ENCODE measurements around the gene EPHA5. TPM values are rescaled to one million over a fixed set of nuclear protein-coding genes. Genes with fewer than 3 reads are reported as not detected.

The EPHA5 gene
- total RNA-seq, 1 experiment from 2014 or later: not detected

DNA sequence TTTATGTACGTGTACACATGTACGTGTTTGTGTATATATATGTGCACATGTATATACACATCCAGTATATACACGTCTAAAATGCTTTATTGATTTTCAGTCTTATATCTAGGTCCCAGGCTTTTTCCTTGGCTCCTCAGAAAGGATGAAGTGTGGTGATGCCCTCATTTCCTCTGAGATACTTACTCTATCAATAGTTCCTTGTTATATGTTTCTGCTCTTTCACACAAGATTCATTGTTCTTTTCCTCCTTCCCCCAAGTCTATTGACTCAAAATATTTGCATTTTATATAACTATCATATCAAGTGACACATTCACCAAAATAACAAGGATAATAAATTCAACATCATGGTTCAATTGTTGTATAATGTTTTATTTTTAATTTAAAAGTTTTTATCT, 359.2 kb downstream of the EPHA5 start:
- H3K36me3 ChIP-seq (ENCODE audit: control insufficient read depth in 1 of 2, insufficient read depth in 2 of 2, low read length in 2 of 2): no peaks in the 10 kb centered on the region
- POLR2A ChIA-PET: no interaction called here
- no TSS peak for BruUV-seq (replicated peaks)
- H2AFZ ChIP-seq (ENCODE audit: low read depth, low read length, poor library complexity, severe bottlenecking): no peak overlapping the region
- CTCF ChIA-PET: no interaction called here
- no peak overlapping the region for H3K27ac ChIP-seq (ENCODE audit: low read depth, low read length)
- H3K27me3 ChIP-seq (ENCODE audit: insufficient read depth, low read length): no peaks in the 10 kb centered on the region
- intact Hi-C loops (cut with micrococcal nuclease): no loop called here
- H3K9ac ChIP-seq (ENCODE audit: low read length): no peak overlapping the region
- ATAC-seq (no peak), DNase-seq (ENCODE audit: low read depth, low spot score) (no peak)
- peaks cover 5 to 13% of the 10 kb centered on the region in 2 experiments; a peak in 3 of 4 replicates for H3K9me3 ChIP-seq (ENCODE audit: control insufficient read depth in 1 of 2, insufficient read depth in 1 of 2, low read depth in 1 of 2, low read length in 2 of 2)
- H3K4me3 ChIP-seq (replicated peaks in 1 of 2; ENCODE audit: low read depth in 1 of 2, low read length in 2 of 2): no peak overlapping the region
- RAD21 ChIA-PET (ENCODE audit: low non-redundant PET in 1 of 2, low total read pairs in 2 of 2, uncharacterized antibody in 2 of 2, unreplicated experiment in 2 of 2): no interaction called here
- H3K4me2 ChIP-seq (ENCODE audit: low read length): no peak overlapping the region
- H4K20me1 ChIP-seq (ENCODE audit: insufficient read depth): no peaks in the 10 kb centered on the region
- no peaks in the 10 kb centered on the region for H3K9me2 ChIP-seq (ENCODE audit: insufficient read depth)
- no peaks in the 10 kb centered on the region for H3K79me2 ChIP-seq (ENCODE audit: insufficient read depth, low read length)
- TF ChIP-seq RAD21 (IDR thresholded peaks at IDR 0.05; ENCODE audit: low read depth): no peak
- no peak for TF ChIP-seq ZFX (IDR thresholded peaks at IDR 0.05)
- H3K4me1 ChIP-seq (ENCODE audit: control insufficient read depth in 1 of 2, insufficient read depth in 2 of 2, low read length in 2 of 2): no peaks in the 10 kb centered on the region

DNA sequence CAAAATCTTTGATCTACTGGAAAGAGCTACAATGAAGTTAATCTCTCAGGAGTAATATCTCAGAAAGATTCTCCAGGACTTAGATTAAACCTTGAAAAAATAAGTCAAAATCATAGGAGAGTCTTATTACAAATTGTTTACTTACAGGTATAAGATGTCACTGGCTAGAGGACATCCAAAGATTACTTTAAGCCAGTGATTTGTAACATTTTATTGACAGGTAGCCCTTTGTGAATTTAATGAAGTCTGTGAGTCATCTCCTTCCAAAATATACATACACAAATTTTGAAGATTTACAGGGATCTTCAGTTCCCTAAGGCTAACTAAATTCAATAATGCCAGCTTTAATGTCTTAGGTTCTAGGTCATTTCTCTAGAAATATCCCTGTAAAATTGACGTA, 359.7 kb downstream of the EPHA5 start:
- Histone ChIP-seq H3K4me1 (ENCODE audit: control insufficient read depth in 1 of 2, insufficient read depth in 2 of 2, low read length in 2 of 2) (no peaks in the 10 kb centered on the region), H3K9me2 (ENCODE audit: insufficient read depth) (no peaks in the 10 kb centered on the region), H3K4me3 (replicated peaks in 1 of 2; ENCODE audit: low read depth in 1 of 2, low read length in 2 of 2) (no peak overlapping the region), H3K4me2 (ENCODE audit: low read length) (no peak overlapping the region), H3K27me3 (ENCODE audit: insufficient read depth, low read length) (no peaks in the 10 kb centered on the region), H3K36me3 (ENCODE audit: control insufficient read depth in 1 of 2, insufficient read depth in 2 of 2, low read length in 2 of 2) (no peaks in the 10 kb centered on the region), H3K27ac (ENCODE audit: low read depth, low read length) (no peak overlapping the region), H3K9ac (ENCODE audit: low read length) (no peak overlapping the region), H4K20me1 (ENCODE audit: insufficient read depth) (no peaks in the 10 kb centered on the region), H2AFZ (ENCODE audit: low read depth, low read length, poor library complexity, severe bottlenecking) (no peak overlapping the region), H3K9me3 (ENCODE audit: control insufficient read depth in 1 of 2, insufficient read depth in 1 of 2, low read depth in 1 of 2, low read length in 2 of 2) (peaks cover 5 to 13% of the 10 kb centered on the region in 2 experiments; a peak in 3 of 4 replicates), H3K79me2 (ENCODE audit: insufficient read depth, low read length) (no peaks in the 10 kb centered on the region)
- no peak for TF ChIP-seq SP1 (IDR thresholded peaks at IDR 0.05; ENCODE audit: low read depth)
- TF ChIP-seq TCF7L2 (IDR thresholded peaks at IDR 0.05; ENCODE audit: borderline replicate concordance, extremely low read depth, insufficient read depth, insufficient read length): no peak
- no peak for TF ChIP-seq SRF (IDR thresholded peaks at IDR 0.05; ENCODE audit: low read depth)
- TF ChIP-seq EZH2phosphoT487 (IDR thresholded peaks at IDR 0.05; ENCODE audit: borderline replicate concordance): no peak
- no peak for TF ChIP-seq RAD21 (IDR thresholded peaks at IDR 0.05; ENCODE audit: low read depth)
- no peak for TF ChIP-seq JUND (IDR thresholded peaks at IDR 0.05)
- no peak for TF ChIP-seq SIN3A (IDR thresholded peaks at IDR 0.05; ENCODE audit: low read depth)
- no peak for TF ChIP-seq ZNF274 (IDR thresholded peaks at IDR 0.05; ENCODE audit: low read depth, low read length)
- TF ChIP-seq YY1 (IDR thresholded peaks at IDR 0.05; ENCODE audit: extremely low read depth, insufficient replicate concordance, low read depth, low read length): no peak
- no peak for TF ChIP-seq POLR2A (IDR thresholded peaks at IDR 0.05; ENCODE audit: borderline replicate concordance, extremely low read depth, insufficient read depth, insufficient read length)
- TF ChIP-seq CEBPB (IDR thresholded peaks at IDR 0.05; ENCODE audit: low read depth): no peak
- TF ChIP-seq, protein P1, sequence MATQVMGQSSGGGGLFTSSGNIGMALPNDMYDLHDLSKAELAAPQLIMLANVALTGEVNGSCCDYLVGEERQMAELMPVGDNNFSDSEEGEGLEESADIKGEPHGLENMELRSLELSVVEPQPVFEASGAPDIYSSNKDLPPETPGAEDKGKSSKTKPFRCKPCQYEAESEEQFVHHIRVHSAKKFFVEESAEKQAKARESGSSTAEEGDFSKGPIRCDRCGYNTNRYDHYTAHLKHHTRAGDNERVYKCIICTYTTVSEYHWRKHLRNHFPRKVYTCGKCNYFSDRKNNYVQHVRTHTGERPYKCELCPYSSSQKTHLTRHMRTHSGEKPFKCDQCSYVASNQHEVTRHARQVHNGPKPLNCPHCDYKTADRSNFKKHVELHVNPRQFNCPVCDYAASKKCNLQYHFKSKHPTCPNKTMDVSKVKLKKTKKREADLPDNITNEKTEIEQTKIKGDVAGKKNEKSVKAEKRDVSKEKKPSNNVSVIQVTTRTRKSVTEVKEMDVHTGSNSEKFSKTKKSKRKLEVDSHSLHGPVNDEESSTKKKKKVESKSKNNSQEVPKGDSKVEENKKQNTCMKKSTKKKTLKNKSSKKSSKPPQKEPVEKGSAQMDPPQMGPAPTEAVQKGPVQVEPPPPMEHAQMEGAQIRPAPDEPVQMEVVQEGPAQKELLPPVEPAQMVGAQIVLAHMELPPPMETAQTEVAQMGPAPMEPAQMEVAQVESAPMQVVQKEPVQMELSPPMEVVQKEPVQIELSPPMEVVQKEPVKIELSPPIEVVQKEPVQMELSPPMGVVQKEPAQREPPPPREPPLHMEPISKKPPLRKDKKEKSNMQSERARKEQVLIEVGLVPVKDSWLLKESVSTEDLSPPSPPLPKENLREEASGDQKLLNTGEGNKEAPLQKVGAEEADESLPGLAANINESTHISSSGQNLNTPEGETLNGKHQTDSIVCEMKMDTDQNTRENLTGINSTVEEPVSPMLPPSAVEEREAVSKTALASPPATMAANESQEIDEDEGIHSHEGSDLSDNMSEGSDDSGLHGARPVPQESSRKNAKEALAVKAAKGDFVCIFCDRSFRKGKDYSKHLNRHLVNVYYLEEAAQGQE (IDR thresholded peaks at IDR 0.05; ENCODE audit: low read depth): no peak
- TF ChIP-seq, protein P2, sequence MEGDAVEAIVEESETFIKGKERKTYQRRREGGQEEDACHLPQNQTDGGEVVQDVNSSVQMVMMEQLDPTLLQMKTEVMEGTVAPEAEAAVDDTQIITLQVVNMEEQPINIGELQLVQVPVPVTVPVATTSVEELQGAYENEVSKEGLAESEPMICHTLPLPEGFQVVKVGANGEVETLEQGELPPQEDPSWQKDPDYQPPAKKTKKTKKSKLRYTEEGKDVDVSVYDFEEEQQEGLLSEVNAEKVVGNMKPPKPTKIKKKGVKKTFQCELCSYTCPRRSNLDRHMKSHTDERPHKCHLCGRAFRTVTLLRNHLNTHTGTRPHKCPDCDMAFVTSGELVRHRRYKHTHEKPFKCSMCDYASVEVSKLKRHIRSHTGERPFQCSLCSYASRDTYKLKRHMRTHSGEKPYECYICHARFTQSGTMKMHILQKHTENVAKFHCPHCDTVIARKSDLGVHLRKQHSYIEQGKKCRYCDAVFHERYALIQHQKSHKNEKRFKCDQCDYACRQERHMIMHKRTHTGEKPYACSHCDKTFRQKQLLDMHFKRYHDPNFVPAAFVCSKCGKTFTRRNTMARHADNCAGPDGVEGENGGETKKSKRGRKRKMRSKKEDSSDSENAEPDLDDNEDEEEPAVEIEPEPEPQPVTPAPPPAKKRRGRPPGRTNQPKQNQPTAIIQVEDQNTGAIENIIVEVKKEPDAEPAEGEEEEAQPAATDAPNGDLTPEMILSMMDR (IDR thresholded peaks at IDR 0.05 in 2 of 3, conservative IDR thresholded peaks at IDR 0.05 in 1 of 3; ENCODE audit: borderline replicate concordance in 1 of 3, insufficient read depth in 1 of 3, low read depth in 2 of 3, low read length in 2 of 3): no peak
- TF ChIP-seq ELF1 (IDR thresholded peaks at IDR 0.05; ENCODE audit: borderline replicate concordance, low read depth): no peak
- no peak for TF ChIP-seq CBX3 (IDR thresholded peaks at IDR 0.05; ENCODE audit: low read depth)
- no peak for TF ChIP-seq FOSL1 (IDR thresholded peaks at IDR 0.05; ENCODE audit: low read depth)
- TF ChIP-seq EGR1 (IDR thresholded peaks at IDR 0.05; ENCODE audit: low read depth): no peak
- intact Hi-C loops (cut with micrococcal nuclease): no loop called here
- CTCF ChIA-PET: no interaction called here
- RAD21 ChIA-PET (ENCODE audit: low non-redundant PET in 1 of 2, low total read pairs in 2 of 2, uncharacterized antibody in 2 of 2, unreplicated experiment in 2 of 2): no interaction called here
- DNase-seq (ENCODE audit: low read depth, low spot score) (no peak), ATAC-seq (no peak)
- POLR2A ChIA-PET: no interaction called here
- BruUV-seq (replicated peaks): no TSS peak

Data from HCT116 (cell line).